T-helper 2 cell treated with Interferon-gamma antibody and Interleukin-4, amounts not matched to agents 5 μg/mL and 100 μg/mL, for 36 hours (primary cell): ENCODE data around the gene RBM26.

ENCODE experiments used
- DNase-seq: peaks from one replicate; pipeline ENCODE4 v3.0.0; 2021; ENCODE audit warnings: low spot score
- H3K27ac Mint-ChIP-seq: one replicate; pipeline ENCODE4 v1.8.0; 2021; ENCODE audit warnings: mild to moderate bottlenecking, mixed read lengths
- H3K27me3 Mint-ChIP-seq: one replicate; pipeline ENCODE4 v1.8.0; 2021; ENCODE audit warnings: low read depth, mixed read lengths
- H3K36me3 Mint-ChIP-seq: one replicate; pipeline ENCODE4 v1.8.0; 2021; ENCODE audit warnings: low read depth, mixed read lengths
- H3K4me1 Mint-ChIP-seq: one replicate; pipeline ENCODE4 v1.8.0; 2021; ENCODE audit warnings: low read depth, mixed read lengths
- H3K4me3 Mint-ChIP-seq: one replicate; pipeline ENCODE4 v1.8.0; 2022; ENCODE audit warnings: mild to moderate bottlenecking, moderate library complexity, mixed read lengths
- H3K9me3 Mint-ChIP-seq: one replicate; pipeline ENCODE4 v1.8.0; 2021; ENCODE audit warnings: mixed read lengths

Gene RBM26

DNA sequence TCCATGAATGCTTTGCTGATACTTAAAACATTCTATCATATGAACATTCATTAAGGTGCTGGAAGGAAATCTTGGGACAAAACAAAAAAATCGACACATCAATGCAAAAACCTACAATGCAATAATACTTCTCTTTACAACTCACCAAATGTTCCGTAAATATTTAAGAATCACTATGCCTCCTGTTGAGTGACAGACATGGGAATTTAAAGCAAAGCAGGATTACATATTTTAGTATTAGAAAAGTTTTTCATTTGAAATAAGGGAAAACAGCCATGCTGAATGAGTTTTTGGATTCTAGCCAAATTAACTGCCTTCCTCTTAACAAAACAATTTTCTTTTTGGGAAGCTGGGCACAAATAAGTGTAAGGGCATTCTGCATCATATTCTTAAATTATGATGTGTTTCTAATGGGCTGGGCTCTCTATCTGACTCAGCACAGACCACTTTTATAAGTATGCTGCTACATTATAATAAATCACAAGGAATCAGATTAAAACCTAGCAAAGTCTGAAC lies 93.7 kb downstream of the RBM26 start:
- H3K4me3 Mint-ChIP-seq = no peak overlapping the region
- DNase-seq = no peak
- peaks cover 16% of the 10 kb centered on the region for H3K36me3 Mint-ChIP-seq
- no peaks in the 10 kb centered on the region for H3K27me3 Mint-ChIP-seq
- H3K4me1 Mint-ChIP-seq = no peaks in the 10 kb centered on the region
- no peak overlapping the region for H3K27ac Mint-ChIP-seq
- no peaks in the 10 kb centered on the region for H3K9me3 Mint-ChIP-seq

DNA sequence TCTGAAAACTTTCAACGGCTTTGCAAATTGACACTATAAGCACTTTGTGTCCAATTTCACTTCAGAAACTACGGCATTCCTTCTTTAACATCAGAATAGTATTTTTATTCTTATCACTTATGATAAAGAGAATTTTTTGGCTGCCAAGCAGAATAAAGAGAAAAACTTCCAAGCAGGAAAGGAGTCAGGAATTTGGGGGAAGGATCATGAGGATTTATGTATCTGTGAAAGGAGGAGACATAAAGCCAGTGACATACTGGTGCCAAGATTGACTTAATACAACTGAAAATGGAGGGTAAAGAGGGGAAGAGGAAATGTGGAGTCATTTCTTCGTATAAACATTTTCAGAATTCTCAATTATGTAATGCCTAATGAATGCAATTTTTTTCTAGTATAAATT lies 94.7 kb downstream of the RBM26 start:
- Mint-ChIP-seq H3K36me3 (peaks cover 14% of the 10 kb centered on the region), H3K4me1 (no peaks in the 10 kb centered on the region), H3K9me3 (no peaks in the 10 kb centered on the region), H3K27me3 (no peaks in the 10 kb centered on the region), H3K4me3 (no peak overlapping the region), H3K27ac (no peak overlapping the region)
- DNase-seq = no peak

- Mint-ChIP-seq H3K27ac (no peak overlapping the region), H3K4me1 (no peaks in the 10 kb centered on the region), H3K27me3 (no peaks in the 10 kb centered on the region), H3K36me3 (peaks cover 7% of the 10 kb centered on the region), H3K9me3 (no peaks in the 10 kb centered on the region), H3K4me3 (no peak overlapping the region)
- no peak for DNase-seq
These were observed 96.4 kb downstream of the RBM26 start for GRCh38 chr13:79309690-79310089.

DNA sequence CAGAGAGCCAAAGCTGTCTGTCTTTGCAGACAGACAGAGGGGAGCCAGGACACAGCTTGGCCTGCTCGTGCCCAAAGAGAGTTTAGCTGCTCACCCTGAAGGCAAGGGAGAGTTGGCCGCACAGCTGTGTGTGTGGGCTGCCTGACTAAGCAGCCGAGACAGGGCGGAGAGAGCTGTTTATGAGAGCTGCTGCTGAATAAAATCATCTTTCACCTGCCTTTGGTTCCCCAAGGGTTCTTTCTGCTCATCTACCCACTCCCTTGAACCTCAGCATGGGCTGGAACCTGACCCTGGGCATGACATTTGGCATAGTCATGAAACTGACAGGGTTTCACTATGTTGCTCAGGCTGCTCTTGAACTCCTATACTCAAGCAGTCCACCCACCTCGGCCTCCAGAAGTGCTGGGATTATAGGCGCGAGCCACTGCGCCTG lies 98.2 kb downstream of the RBM26 start:
- H3K27ac Mint-ChIP-seq = no peak overlapping the region
- no peaks in the 10 kb centered on the region for H3K9me3 Mint-ChIP-seq
- no peaks in the 10 kb centered on the region for H3K4me1 Mint-ChIP-seq
- no peak overlapping the region for H3K4me3 Mint-ChIP-seq
- H3K27me3 Mint-ChIP-seq = peaks cover 1% of the 10 kb centered on the region
- no peak for DNase-seq
- peaks cover 3% of the 10 kb centered on the region for H3K36me3 Mint-ChIP-seq

GRCh38 chr13:79307433-79307861 lies 98.6 kb downstream of the RBM26 start:
- H3K27me3 Mint-ChIP-seq = peaks cover 5% of the 10 kb centered on the region
- peaks cover 3% of the 10 kb centered on the region for H3K36me3 Mint-ChIP-seq
- no peaks in the 10 kb centered on the region for H3K9me3 Mint-ChIP-seq
- no peak overlapping the region for H3K4me3 Mint-ChIP-seq
- H3K4me1 Mint-ChIP-seq = no peaks in the 10 kb centered on the region
- H3K27ac Mint-ChIP-seq = no peak overlapping the region
- no peak for DNase-seq

GRCh38 chr13:79306650-79307049 lies 99.4 kb downstream of the RBM26 start:
- H3K27me3 Mint-ChIP-seq = peaks cover 7% of the 10 kb centered on the region
- no peaks in the 10 kb centered on the region for H3K4me1 Mint-ChIP-seq
- H3K27ac Mint-ChIP-seq = no peak overlapping the region
- no peaks in the 10 kb centered on the region for H3K9me3 Mint-ChIP-seq
- H3K36me3 Mint-ChIP-seq = no peaks in the 10 kb centered on the region
- no peak overlapping the region for H3K4me3 Mint-ChIP-seq
- DNase-seq = no peak

GRCh38 chr13:79297128-79297527 lies 108.9 kb downstream of the RBM26 start:
- Mint-ChIP-seq H3K4me1 (no peaks in the 10 kb centered on the region), H3K27me3 (peaks cover 16% of the 10 kb centered on the region), H3K27ac (no peak overlapping the region), H3K36me3 (no peaks in the 10 kb centered on the region), H3K9me3 (peaks cover 4% of the 10 kb centered on the region), H3K4me3 (no peak overlapping the region)
- no peak for DNase-seq

DNA sequence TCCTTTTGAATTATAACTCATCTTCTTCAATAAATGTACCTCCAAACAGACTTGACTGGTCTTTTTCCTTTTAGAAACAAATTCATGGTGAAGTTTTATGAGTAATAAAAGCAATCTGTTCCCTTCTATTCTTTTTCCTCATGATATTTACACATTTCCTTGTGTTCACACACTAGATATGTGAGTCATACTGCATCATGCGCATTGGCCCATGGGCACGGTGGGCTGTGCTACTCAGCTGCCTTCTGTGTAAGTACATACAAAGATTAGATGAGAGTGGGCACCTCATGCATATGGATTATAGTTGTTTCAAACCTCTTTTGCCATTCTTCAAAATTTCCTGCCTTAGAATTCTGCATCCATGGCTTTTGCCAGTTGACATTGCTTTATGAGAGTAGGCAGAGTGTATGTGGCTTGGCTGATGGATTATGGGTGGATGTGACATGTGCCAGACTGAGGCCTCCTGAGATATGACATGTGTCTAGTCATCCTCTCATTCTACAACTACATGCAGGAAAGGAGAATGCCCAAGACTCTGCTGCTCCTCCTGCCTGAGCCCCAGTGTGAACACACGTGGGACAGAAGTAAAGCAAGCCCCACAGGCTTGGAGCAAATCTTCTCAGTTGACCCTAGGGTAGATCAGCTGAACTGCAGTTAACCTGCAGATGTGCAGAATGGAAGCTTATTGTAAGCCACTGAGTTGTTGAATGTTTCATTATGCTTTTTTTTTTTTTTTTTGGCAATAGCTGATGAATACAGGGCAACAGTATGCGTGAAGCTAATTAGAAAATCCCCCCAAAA lies 109.9 kb downstream of the RBM26 start:
- no peak overlapping the region for H3K27ac Mint-ChIP-seq
- DNase-seq = no peak

GRCh38 chr13:79290595-79291244 lies 115.3 kb downstream of the RBM26 start:
- Mint-ChIP-seq H3K27me3 (peaks cover 24% of the 10 kb centered on the region), H3K9me3 (no peaks in the 10 kb centered on the region), H3K27ac (no peak overlapping the region), H3K36me3 (no peaks in the 10 kb centered on the region), H3K4me3 (no peak overlapping the region), H3K4me1 (no peaks in the 10 kb centered on the region)
- DNase-seq = no peak

More for the DNA sequence above, 109.9 kb downstream of the RBM26 start:
- H3K4me3 Mint-ChIP-seq = no peak overlapping the region
- no peaks in the 10 kb centered on the region for H3K4me1 Mint-ChIP-seq
- H3K27me3 Mint-ChIP-seq = peaks cover 15% of the 10 kb centered on the region
- peaks cover 2% of the 10 kb centered on the region for H3K9me3 Mint-ChIP-seq
- H3K36me3 Mint-ChIP-seq = no peaks in the 10 kb centered on the region

- Mint-ChIP-seq H3K27ac (no peak overlapping the region), H3K36me3 (no peaks in the 10 kb centered on the region), H3K27me3 (peaks cover 21% of the 10 kb centered on the region), H3K9me3 (no peaks in the 10 kb centered on the region), H3K4me1 (no peaks in the 10 kb centered on the region), H3K4me3 (no peak overlapping the region)
- DNase-seq = no peak
These were observed 116.5 kb downstream of the RBM26 start for GRCh38 chr13:79289571-79289970.

GRCh38 chr13:79287939-79288795 lies 117.9 kb downstream of the RBM26 start:
- DNase-seq = no peak
- Mint-ChIP-seq H3K27me3 (peaks cover 18% of the 10 kb centered on the region), H3K36me3 (no peaks in the 10 kb centered on the region), H3K4me3 (no peak overlapping the region), H3K9me3 (no peaks in the 10 kb centered on the region), H3K27ac (no peak overlapping the region), H3K4me1 (no peaks in the 10 kb centered on the region)

DNA sequence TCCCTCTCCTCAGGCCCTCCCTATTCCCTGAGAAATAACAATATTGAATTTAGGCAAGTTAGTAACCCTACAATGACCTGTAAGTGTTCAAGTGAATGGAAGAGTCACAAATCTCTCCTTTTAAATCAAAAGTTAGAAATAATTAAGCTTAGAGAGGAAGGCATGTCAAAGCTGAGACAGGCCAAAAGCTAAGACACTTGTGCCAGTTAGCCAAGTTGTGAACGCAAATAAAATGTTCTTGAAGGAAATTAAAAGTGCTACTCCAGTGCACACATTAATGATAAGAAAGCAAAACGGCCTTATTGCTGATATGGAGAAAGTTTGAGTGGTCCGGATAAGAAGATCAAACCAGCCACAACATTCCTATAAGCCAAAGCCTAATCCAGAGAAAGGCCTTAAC lies 120.9 kb downstream of the RBM26 start:
- Mint-ChIP-seq H3K27ac (no peak overlapping the region), H3K27me3 (peaks cover 9% of the 10 kb centered on the region), H3K9me3 (no peaks in the 10 kb centered on the region), H3K4me1 (no peaks in the 10 kb centered on the region), H3K4me3 (no peak overlapping the region), H3K36me3 (no peaks in the 10 kb centered on the region)
- no peak for DNase-seq

DNA sequence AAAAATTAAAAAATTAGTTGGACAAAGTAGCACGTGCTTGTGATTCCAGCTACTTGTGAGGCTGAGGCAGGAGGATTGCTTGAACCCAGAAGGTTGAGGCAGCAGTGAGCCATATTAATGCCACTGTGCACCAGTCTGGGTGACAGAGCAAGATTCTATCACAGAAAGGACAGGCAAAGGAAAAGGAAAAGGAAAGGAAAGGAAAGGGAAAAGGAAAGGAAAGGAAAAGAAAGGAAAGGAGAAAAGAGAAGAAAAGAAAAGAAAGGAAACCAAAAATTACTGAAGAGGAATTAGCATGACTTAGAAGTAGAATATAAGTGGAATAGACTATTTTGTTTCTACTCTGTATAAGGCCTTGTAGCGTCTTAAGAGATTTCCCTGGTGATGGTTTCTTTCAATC lies 122.3 kb downstream of the RBM26 start:
- Mint-ChIP-seq H3K4me3 (no peak overlapping the region), H3K27me3 (peaks cover 6% of the 10 kb centered on the region), H3K27ac (no peak overlapping the region), H3K9me3 (no peaks in the 10 kb centered on the region), H3K36me3 (no peaks in the 10 kb centered on the region), H3K4me1 (no peaks in the 10 kb centered on the region)
- DNase-seq = no peak

DNA sequence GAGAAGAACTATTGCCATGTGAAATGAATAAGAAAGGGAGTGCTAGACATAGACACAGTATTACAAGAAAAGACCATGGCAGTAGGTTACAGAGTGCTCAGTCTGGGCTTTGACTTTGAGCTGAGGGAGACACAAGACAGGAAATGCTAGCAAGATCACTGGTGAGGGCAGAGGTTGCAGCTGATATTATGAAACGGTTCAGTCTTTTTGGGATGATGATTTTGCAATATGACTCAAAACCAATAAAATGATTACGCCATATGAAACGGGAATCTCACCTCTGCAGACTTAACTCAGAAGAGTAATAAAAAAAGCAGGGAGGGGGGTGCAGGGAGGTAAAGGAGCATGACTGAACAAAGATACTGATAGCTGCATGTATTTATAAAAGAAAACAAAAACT lies 123.1 kb downstream of the RBM26 start:
- Mint-ChIP-seq H3K9me3 (no peaks in the 10 kb centered on the region), H3K36me3 (no peaks in the 10 kb centered on the region), H3K4me1 (no peaks in the 10 kb centered on the region), H3K27me3 (peaks cover 6% of the 10 kb centered on the region), H3K4me3 (no peak overlapping the region), H3K27ac (no peak overlapping the region)
- no peak for DNase-seq
